K562 (cell line): ENCODE results near the gene CFHR4. TPM values are rescaled to one million over a fixed set of nuclear protein-coding genes. Genes with fewer than 3 reads are reported as not detected.

Source experiments
- ATAC-seq: fragments of 200-7000 bp; cut with Tn5 transposase; 3 replicates; pipeline ENCODE4 v1.9.1; 2020; ENCODE audit warnings: moderate library complexity
- BruUV-seq: library from RNA; stranded (reverse); fragments of 400-500 nt; replicated peaks from 2 replicates; lab custom pipeline; 2021; lab: Mats Ljungman, UMichigan
- CTCF ChIA-PET: fragments of 300-600 bp; formaldehyde crosslinking; extraction: SDS; loops from one replicate; lab custom pipeline; 2021; ENCODE audit warnings: low intra/inter-chr PET ratio; lab: Yijun Ruan, JAX
- POLR2A ChIA-PET: fragments of 300-600, 350-650 bp; sonication (Branson Sonifier 250); formaldehyde crosslinking; extraction: SDS; loops from one replicate; lab custom pipeline; 2021; ENCODE audit warnings: antibody characterized with exemption, inconsistent platforms; lab: Yijun Ruan, JAX
- DNase-seq, 4 experiments: peaks; one replicate each; pipeline versions ENCODE4 v3.0.0 to v3.0.0-alpha.2; 2011 to 2018; ENCODE audit warnings: low spot score in 3 of 4, mixed read lengths in 3 of 4; ENCODE audit errors: extremely low read depth in 1 of 4
- FAIRE-seq: peaks from 2 replicates; lab custom pipeline; 2011; peaks lifted over from hg19 to GRCh38; lab: Jason Lieb, UNC
- H2AFZ ChIP-seq: 2 replicates; pipeline ENCODE4 v1.6.0; 2011; ENCODE audit warnings: low read depth, low read length, control low read depth, inconsistent platforms
- H3K27ac ChIP-seq: fragments of 200-600 bp; 3 replicates; pipeline ENCODE4 v1.8.0; 2011; ENCODE audit warnings: low read depth, mild to moderate bottlenecking, control low read depth, inconsistent platforms, low read length, moderate library complexity, mixed read lengths; ENCODE audit errors: extremely low read depth
- H3K27me3 ChIP-seq, 2 experiments: fragments of 300-600 bp in 1 of 2; 2 replicates in 1 of 2; 3 replicates in 1 of 2; pipeline versions ENCODE4 v1.6.0 to v1.8.0; 2011; ENCODE audit warnings: inconsistent platforms in 2 of 2, low read length in 2 of 2, mild to moderate bottlenecking in 1 of 2, mixed read lengths in 1 of 2, moderate library complexity in 1 of 2; ENCODE audit not compliant: control insufficient read depth in 2 of 2, insufficient read depth in 2 of 2
- H3K36me3 ChIP-seq: fragments of 300-600 bp; 3 replicates; pipeline ENCODE4 v1.8.0; 2011; ENCODE audit warnings: mild to moderate bottlenecking, low read length, inconsistent platforms; ENCODE audit not compliant: control insufficient read depth, insufficient read depth
- H3K4me1 ChIP-seq, 2 experiments: fragments of 200-600 bp in 1 of 2; replicated peaks in 1 of 2; 2 replicates in 1 of 2; 3 replicates in 1 of 2; pipeline versions ENCODE4 v1.5.1 to v1.8.0; 2011; ENCODE audit warnings: inconsistent platforms in 2 of 2, low read length in 2 of 2, mild to moderate bottlenecking in 1 of 2, mixed read lengths in 1 of 2, moderate library complexity in 1 of 2; ENCODE audit not compliant: control insufficient read depth in 2 of 2, insufficient read depth in 2 of 2
- H3K4me2 ChIP-seq: 2 replicates; pipeline ENCODE4 v1.6.1; 2011; ENCODE audit warnings: low read length, control low read depth, inconsistent platforms, mixed read lengths; ENCODE audit not compliant: insufficient read depth
- H3K4me3 ChIP-seq: fragments of 200-600 bp; sonication (generic), shearing (Covaris generic); 2 replicates; pipeline ENCODE4 v1.5.1; 2016; ENCODE audit warnings: control low read depth, inconsistent platforms
- H3K79me2 ChIP-seq: fragments of 200-600 bp; 3 replicates; pipeline ENCODE4 v1.8.0; 2011; ENCODE audit warnings: low read length, inconsistent platforms; ENCODE audit not compliant: control insufficient read depth, insufficient read depth
- H3K9ac ChIP-seq, 2 experiments: 2 replicates each; pipeline versions ENCODE4 v1.6.0 to v1.6.1; 2011; ENCODE audit warnings: low read depth in 2 of 2, low read length in 2 of 2, control low read depth in 1 of 2, inconsistent platforms in 1 of 2, mild to moderate bottlenecking in 1 of 2, mixed read lengths in 1 of 2; ENCODE audit not compliant: insufficient read depth in 1 of 2
- H3K9me1 ChIP-seq: one replicate; pipeline ENCODE4 v1.6.0; 2011; ENCODE audit warnings: inconsistent platforms, mild to moderate bottlenecking, low read length, moderate library complexity; ENCODE audit not compliant: control insufficient read depth, insufficient read depth
- H3K9me3 ChIP-seq: replicated peaks from 2 replicates; pipeline ENCODE4 v1.5.1; 2011; ENCODE audit warnings: low read depth, low read length, inconsistent platforms; ENCODE audit not compliant: control insufficient read depth, insufficient read depth
- H4K20me1 ChIP-seq: replicated peaks from 2 replicates; pipeline ENCODE4 v1.6.1; 2011; ENCODE audit warnings: low read length, inconsistent platforms, mixed read lengths; ENCODE audit not compliant: control insufficient read depth, insufficient read depth
- E2F8 ChIP-seq: fragments of 450-650 bp; IDR thresholded peaks from 2 replicates; pipeline ENCODE4 v1.7.1; 2018; ENCODE audit warnings: mild to moderate bottlenecking, low read depth; ENCODE audit not compliant: partially characterized antibody
- JUN ChIP-seq, 2 experiments: sonication (generic) in 1 of 2; formaldehyde crosslinking in 1 of 2; IDR thresholded peaks; 2 replicates each; pipeline versions ENCODE4 v1.6.1 to v1.8.0; 2012 to 2022; ENCODE audit warnings: borderline replicate concordance in 2 of 2, mild to moderate bottlenecking in 2 of 2, improper control_type of control experiment in 1 of 2, low read depth in 1 of 2, low read length in 1 of 2, missing genetic modification reagents in 1 of 2
- LARP7 ChIP-seq: fragments of 450-650 bp; IDR thresholded peaks from 2 replicates; pipeline ENCODE4 v1.6.1; 2016
- MGA ChIP-seq: fragments of 450-650 bp; IDR thresholded peaks from 2 replicates; pipeline ENCODE4 v1.6.1; 2016; ENCODE audit warnings: mild to moderate bottlenecking, moderate library complexity
- NCOA6 ChIP-seq: fragments of 450-650 bp; IDR thresholded peaks from 2 replicates; pipeline ENCODE4 v1.6.1; 2017; ENCODE audit warnings: mild to moderate bottlenecking
- POLR3G ChIP-seq: IDR thresholded peaks from 2 replicates; pipeline ENCODE4 v1.6.1; 2011; ENCODE audit not compliant: insufficient read length, insufficient replicate concordance; ENCODE audit errors: extremely low read depth
- whole genome bisulfite sequencing: fragments of 100-300 bp; shearing (Covaris generic); methylation state at CpG from one replicate; pipeline ENCODE4 v1.1.6; 2016; ENCODE audit warnings: low coverage, mixed read lengths; ENCODE audit not compliant: insufficient coverage; ENCODE audit errors: missing lambda C conversion rate; 5-methylcytosine and 5-hydroxymethylcytosine counted together
- in situ Hi-C: fragments of 300-500 bp; cut with MboI; formaldehyde crosslinking; loops from 4 replicates; pipeline ENCODE4 v1.15.0; 2018; ENCODE audit warnings: inconsistent platforms, mixed read lengths
- intact Hi-C: fragments of 100-400 bp; cut with micrococcal nuclease; formaldehyde crosslinking; loops from 2 replicates; pipeline ENCODE4 v1.14.2; 2022
- polyA plus RNA-seq, 8 experiments: library from polyadenylated mRNA; depleted of rRNA in 4 of 8; stranded (reverse) in 5 of 8; unstranded in 3 of 8; fragments of >200 nt; fragmentation: Nextera tagmentation in 2 of 8; fragmentation: Illumina TruSeq in 1 of 8; extraction: Ambion mirVana in 2 of 8; extraction: Trizol in 1 of 8; gene quantifications; 2 replicates each; pipeline versions ENCODE4 v1.2.1 to v1.2.3, GENCODE V29; 2011 to 2014; ENCODE audit warnings: inconsistent platforms in 1 of 8, missing spikeins in 1 of 8
- total RNA-seq, 7 experiments: library from RNA; depleted of rRNA in 6 of 7; stranded (reverse); fragments of >200 nt in 6 of 7; fragmentation: Illumina TruSeq in 2 of 7; extraction: Trizol in 2 of 7; gene quantifications; 2 replicates each; pipeline versions ENCODE4 v1.2.1 to v1.2.3, GENCODE V29; 2011 to 2021; ENCODE audit warnings: low replicate concordance in 1 of 7
- TF ChIP-seq, protein P1 (sequence below): fragments of 450-650 bp; formaldehyde crosslinking; IDR thresholded peaks from 2 replicates; pipeline ENCODE4 v1.4.0; 2022; ENCODE audit warnings: mild to moderate bottlenecking, moderate library complexity

The CFHR4 gene
- total and polyA plus RNA-seq, 9 of the 15 experiments (the other 6 are each of a cell fraction or from before 2014, with no cell fraction given) = 0.04 to 0.13 TPM; not detected in 7

DNA sequence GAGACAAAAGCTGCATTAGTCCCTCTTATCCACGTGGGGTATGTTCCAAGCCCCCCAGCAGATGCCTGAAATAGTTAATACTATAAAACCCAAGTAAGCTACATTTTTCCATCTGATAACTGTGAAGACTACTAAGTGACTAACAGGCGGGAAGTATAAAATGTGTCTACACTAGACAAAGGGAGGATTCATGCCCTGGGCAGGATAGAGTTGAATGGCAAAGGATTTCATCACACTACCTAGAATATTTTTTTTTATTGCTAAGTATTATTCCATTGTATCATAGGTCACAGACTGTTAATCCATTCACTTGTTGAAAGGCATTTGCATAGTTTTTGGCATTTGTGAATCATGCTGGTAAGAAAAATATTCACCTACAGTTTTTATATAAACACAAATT, 26.4 kb upstream of the CFHR4 start:
- no peak overlapping the region for H2AFZ ChIP-seq
- H3K4me1 ChIP-seq = no peaks in the 10 kb centered on the region
- H3K4me2 ChIP-seq = no peak overlapping the region
- H3K9me1 ChIP-seq = no peaks in the 10 kb centered on the region
- ATAC-seq (no peak), DNase-seq (no peak), FAIRE-seq (no peak)
- no peaks in the 10 kb centered on the region for H3K36me3 ChIP-seq
- no TSS peak for BruUV-seq
- intact Hi-C loops = no loop called here
- no peaks in the 10 kb centered on the region for H3K79me2 ChIP-seq
- TF ChIP-seq E2F8 (no peak), JUN (IDR thresholded peaks at IDR 0.05; ENCODE audit: borderline replicate concordance, low read depth, low read length) (no peak), JUN (CRISPR knock-in tag; IDR thresholded peaks at IDR 0.05; ENCODE audit: borderline replicate concordance) (no peak), MGA (no peak), POLR3G (no peak), LARP7 (no peak), NCOA6 (no peak)
- TF ChIP-seq, protein P1, sequence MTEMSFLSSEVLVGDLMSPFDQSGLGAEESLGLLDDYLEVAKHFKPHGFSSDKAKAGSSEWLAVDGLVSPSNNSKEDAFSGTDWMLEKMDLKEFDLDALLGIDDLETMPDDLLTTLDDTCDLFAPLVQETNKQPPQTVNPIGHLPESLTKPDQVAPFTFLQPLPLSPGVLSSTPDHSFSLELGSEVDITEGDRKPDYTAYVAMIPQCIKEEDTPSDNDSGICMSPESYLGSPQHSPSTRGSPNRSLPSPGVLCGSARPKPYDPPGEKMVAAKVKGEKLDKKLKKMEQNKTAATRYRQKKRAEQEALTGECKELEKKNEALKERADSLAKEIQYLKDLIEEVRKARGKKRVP (CRISPR knock-in tag) = no peak
- H3K27me3 ChIP-seq = no peaks in the 10 kb centered on the region
- CTCF ChIA-PET = no interaction called here
- H3K9me3 ChIP-seq = no peaks in the 10 kb centered on the region
- POLR2A ChIA-PET = no interaction called here
- H3K9ac ChIP-seq = no peak overlapping the region
- in situ Hi-C loops = no loop called here
- no peaks in the 10 kb centered on the region for H4K20me1 ChIP-seq
- no peak overlapping the region for H3K27ac ChIP-seq
- H3K4me3 ChIP-seq = no peak overlapping the region
- 2% methylated on average over 2 of the region's 2 CpGs for WGBS
